Mononuclear cell (primary cell): ENCODE results near the gene SLC5A1. TPM values are rescaled to one million over a fixed set of nuclear protein-coding genes. Genes with fewer than 3 reads are reported as not detected.
"Not testable (repeated sequence)": the region's sequence is repeated elsewhere in the genome, so short reads cannot be mapped to it uniquely, and the experiment has no call there.

Source experiments
- H3K27me3 ChIP-seq: 2 replicates; pipeline ENCODE4 v1.6.0; 2011; ENCODE audit warnings: low read length, control low read depth; ENCODE audit not compliant: insufficient read depth
- H3K4me1 ChIP-seq: 2 replicates; pipeline ENCODE4 v1.5.1; 2011; ENCODE audit warnings: mild to moderate bottlenecking, low read length, control low read depth; ENCODE audit not compliant: insufficient read depth
- H3K4me3 ChIP-seq: 2 replicates; pipeline ENCODE4 v1.5.1; 2011; ENCODE audit warnings: mild to moderate bottlenecking, low read length, moderate library complexity
- H3K9me3 ChIP-seq: 2 replicates; pipeline ENCODE4 v1.5.1; 2011; ENCODE audit warnings: low read depth, mild to moderate bottlenecking, control low read depth, low read length
- total RNA-seq: library from RNA; depleted of rRNA; stranded (reverse); fragments of >200 nt; gene quantifications from one replicate; pipeline ENCODE4 v1.2.3, GENCODE V29; 2012

Gene SLC5A1
- total RNA-seq, 1 donor = not detected

DNA sequence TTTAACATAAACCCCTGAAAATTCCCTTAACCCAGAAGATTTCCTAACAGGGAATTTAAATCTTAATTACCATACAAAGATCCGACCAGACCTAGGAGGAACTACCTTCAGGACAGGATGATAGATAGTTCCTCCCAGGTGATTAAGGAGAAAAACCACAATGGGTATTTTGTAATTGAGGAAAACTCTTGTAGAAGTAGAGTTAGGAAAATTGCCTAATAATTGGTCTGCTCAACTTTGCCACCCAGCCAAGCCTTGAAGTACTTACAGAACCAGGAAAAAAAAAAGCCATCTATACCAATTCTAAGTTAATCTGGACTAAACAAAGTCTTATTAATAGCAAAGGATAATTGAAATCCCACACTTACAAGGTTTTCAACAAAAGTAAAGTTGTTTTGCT lies 95.5 kb downstream of the SLC5A1 start:
- H3K27me3 ChIP-seq, H3K4me3 ChIP-seq, H3K9me3 ChIP-seq: not testable (repeated sequence)
- peaks cover 30% of the 10 kb centered on the region for H3K4me1 ChIP-seq

GRCh38 chr22:32140688-32141087 lies 97.6 kb downstream of the SLC5A1 start:
- H3K9me3 ChIP-seq, H3K27me3 ChIP-seq, H3K4me3 ChIP-seq: not testable (repeated sequence)
- peaks cover 47% of the 10 kb centered on the region for H3K4me1 ChIP-seq

- Histone ChIP-seq H3K9me3 (no peaks in the 10 kb centered on the region), H3K4me3 (no peak overlapping the region), H3K4me1 (peaks cover 42% of the 10 kb centered on the region), H3K27me3 (no peaks in the 10 kb centered on the region)
These were observed 99.5 kb downstream of the SLC5A1 start for GRCh38 chr22:32142600-32142999.

GRCh38 chr22:32144496-32145274 lies 101.6 kb downstream of the SLC5A1 start:
- Histone ChIP-seq H3K27me3 (no peaks in the 10 kb centered on the region), H3K4me3 (no peak overlapping the region), H3K9me3 (no peaks in the 10 kb centered on the region), H3K4me1 (peaks cover 37% of the 10 kb centered on the region)

DNA sequence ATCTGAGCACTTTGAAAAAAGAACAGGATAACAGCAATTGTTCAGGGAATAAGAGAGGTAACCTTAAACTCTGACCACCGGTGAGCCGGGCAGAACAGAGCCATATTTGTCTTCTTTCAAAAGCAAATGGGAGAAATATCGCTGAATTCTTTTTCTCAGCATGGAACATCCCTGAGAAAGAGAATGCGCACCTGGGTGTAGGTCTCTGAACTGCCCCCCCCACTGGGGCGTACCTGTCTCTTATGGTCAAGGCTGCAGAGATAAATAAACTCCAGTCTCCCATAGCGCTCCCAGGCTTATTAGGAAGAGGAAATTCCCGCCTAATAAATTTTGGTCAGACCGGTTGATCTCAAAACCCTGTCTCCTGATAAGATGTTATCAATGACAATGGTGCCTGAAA lies 104.1 kb downstream of the SLC5A1 start:
- H3K9me3 ChIP-seq, H3K4me3 ChIP-seq, H3K27me3 ChIP-seq: not testable (repeated sequence)
- peaks cover 56% of the 10 kb centered on the region for H3K4me1 ChIP-seq

GRCh38 chr22:32148372-32148771 lies 105.3 kb downstream of the SLC5A1 start:
- H3K4me3 ChIP-seq, H3K9me3 ChIP-seq, H3K27me3 ChIP-seq: not testable (repeated sequence)
- H3K4me1 ChIP-seq = peaks cover 45% of the 10 kb centered on the region

DNA sequence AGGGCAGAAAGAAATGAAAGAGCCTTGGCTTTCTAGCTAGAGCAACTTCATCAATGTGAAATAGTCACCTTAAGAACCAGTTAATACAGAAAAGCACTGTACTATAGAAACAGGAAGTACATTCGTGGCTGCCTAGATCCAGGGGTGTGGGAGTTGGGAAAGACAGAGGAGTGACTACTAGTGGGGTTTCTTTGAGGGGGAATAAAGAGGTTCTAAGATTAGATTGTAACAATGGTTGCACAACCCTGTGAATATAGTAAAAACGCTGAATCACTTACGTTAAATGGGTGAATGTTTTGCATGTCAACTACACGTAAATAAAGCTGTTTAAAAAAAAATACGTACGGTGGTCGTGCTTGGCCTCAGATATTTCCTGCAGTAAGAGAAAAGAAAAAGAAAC lies 107.6 kb downstream of the SLC5A1 start:
- H3K9me3 ChIP-seq, H3K4me3 ChIP-seq, H3K27me3 ChIP-seq: not testable (repeated sequence)
- H3K4me1 ChIP-seq = peaks cover 25% of the 10 kb centered on the region

DNA sequence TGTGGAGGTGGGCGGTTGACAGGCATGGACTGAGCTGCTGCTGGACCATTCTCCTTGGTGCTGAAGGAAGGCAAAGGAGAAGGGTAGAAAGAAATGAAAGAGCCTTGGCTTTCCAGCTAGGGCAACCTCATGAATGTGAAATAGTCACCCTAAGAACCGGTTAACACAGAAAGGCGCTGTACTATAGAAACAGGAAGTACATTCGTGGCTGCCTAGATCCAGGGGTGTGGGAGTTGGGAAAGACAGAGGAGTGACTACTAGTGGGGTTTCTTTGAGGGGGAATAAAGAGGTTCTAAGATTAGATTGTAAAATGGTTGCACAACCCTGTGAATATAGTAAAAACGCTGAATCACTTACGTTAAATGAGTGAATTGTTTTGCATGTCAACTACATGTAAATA lies 108.6 kb downstream of the SLC5A1 start:
- H3K4me3 ChIP-seq, H3K27me3 ChIP-seq, H3K9me3 ChIP-seq: not testable (repeated sequence)
- peaks cover 25% of the 10 kb centered on the region for H3K4me1 ChIP-seq

GRCh38 chr22:32154727-32155126 lies 111.7 kb downstream of the SLC5A1 start:
- H3K27me3 ChIP-seq, H3K4me3 ChIP-seq, H3K9me3 ChIP-seq: not testable (repeated sequence)
- peaks cover 19% of the 10 kb centered on the region for H3K4me1 ChIP-seq

GRCh38 chr22:32157632-32158031 lies 114.6 kb downstream of the SLC5A1 start:
- H3K4me3 ChIP-seq, H3K9me3 ChIP-seq, H3K4me1 ChIP-seq, H3K27me3 ChIP-seq: not testable (repeated sequence)

- Histone ChIP-seq H3K9me3 (no peaks in the 10 kb centered on the region), H3K27me3 (no peaks in the 10 kb centered on the region), H3K4me1 (peaks cover 5% of the 10 kb centered on the region), H3K4me3 (no peak within 1 kb of the TSS)
These were observed 115.9 kb downstream of the SLC5A1 start, which contains the start of gene C22orf42 for GRCh38 chr22:32158712-32159533. Gene C22orf42, minus strand, starts transcription at chr22:32159303. Its CDS starts 88 bp downstream, at chr22:32159215.

DNA sequence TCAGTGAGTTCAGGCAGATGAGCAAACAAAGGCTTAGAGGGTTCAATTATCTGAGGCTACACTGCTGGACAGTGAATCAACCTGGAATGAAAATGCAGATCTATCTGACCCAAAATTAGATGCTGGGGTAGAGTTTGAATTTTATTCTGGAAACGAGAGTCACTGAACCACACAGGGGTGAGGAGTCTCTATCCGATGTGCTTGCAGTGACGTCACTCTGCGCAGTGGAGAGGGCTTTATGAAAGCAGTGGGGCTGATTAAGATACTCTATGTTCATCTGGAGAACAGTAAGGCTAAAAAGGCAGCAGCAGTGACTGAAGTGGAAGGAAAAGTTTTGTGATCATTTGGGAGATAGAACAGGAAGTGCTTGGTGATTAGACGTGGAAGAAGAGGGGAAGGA lies 117.3 kb downstream of the SLC5A1 start:
- H3K27me3 ChIP-seq, H3K4me3 ChIP-seq, H3K9me3 ChIP-seq: not testable (repeated sequence)
- peaks cover 19% of the 10 kb centered on the region for H3K4me1 ChIP-seq

Other genes with a start within 250 kb of the SLC5A1 start
- 73.8 TPM for gene YWHAH, start 98.7 kb upstream of the SLC5A1 start, total RNA-seq
- 0.10 TPM for gene C22orf42, start 116.0 kb downstream of the SLC5A1 start, total RNA-seq
- gene RFPL2, start 161.8 kb downstream of the SLC5A1 start, total RNA-seq = 0.10 TPM
- not detected for gene SLC5A4, start 212.1 kb downstream of the SLC5A1 start, total RNA-seq